SK-N-SH (cell line): Measurements from ENCODE around the gene SH3RF1. TPM values are rescaled to one million over a fixed set of nuclear protein-coding genes. Genes with fewer than 3 reads are reported as not detected.

Experiments
- CTCF ChIA-PET: fragments of 300-600, 350-600 bp; formaldehyde crosslinking; extraction: SDS; loops from one replicate; lab custom pipeline; 2021; lab: Yijun Ruan, JAX
- POLR2A ChIA-PET: fragments of 350-600 bp; sonication (Branson Sonifier 250); formaldehyde crosslinking; extraction: SDS; loops from one replicate; lab custom pipeline; 2020; ENCODE audit warnings: antibody characterized with exemption, inconsistent platforms; lab: Yijun Ruan, JAX
- DNase-seq: peaks from one replicate; pipeline ENCODE4 v3.0.0; 2012
- H2AFZ ChIP-seq: fragments of 200-600 bp; sonication (generic); 2 replicates; pipeline ENCODE4 v1.8.1; 2016; ENCODE audit warnings: antibody characterized with exemption, mild to moderate bottlenecking, low read depth
- H3F3A ChIP-seq: fragments of 200-600 bp; sonication (generic); replicated peaks from 2 replicates; pipeline ENCODE3; 2016; ENCODE audit warnings: antibody characterized with exemption, mild to moderate bottlenecking; ENCODE audit not compliant: insufficient read depth
- H3K27ac ChIP-seq, 2 experiments: fragments of 200-500 bp in 1 of 2; fragments of 200-600 bp in 1 of 2; sonication (Bioruptor generic) in 1 of 2; sonication (generic), shearing (Covaris generic) in 1 of 2; 2 replicates each; pipeline versions ENCODE4 v1.5.1 to v1.6.1; 2014 to 2016; ENCODE audit warnings: low read depth in 2 of 2, inconsistent platforms in 1 of 2, low read length in 1 of 2, mild to moderate bottlenecking in 1 of 2, mixed read lengths in 1 of 2
- H3K27me3 ChIP-seq: fragments of 200-600 bp; sonication (generic), shearing (Covaris generic); 2 replicates; pipeline ENCODE4 v1.6.1; 2016; ENCODE audit warnings: mixed run types; ENCODE audit not compliant: insufficient read depth
- H3K36me3 ChIP-seq, 2 experiments: fragments of 200-500 bp in 1 of 2; fragments of 200-600 bp in 1 of 2; sonication (Bioruptor generic) in 1 of 2; sonication (generic) in 1 of 2; replicated peaks in 1 of 2; 2 replicates each; pipeline versions ENCODE3 to v1.5.1; 2014 to 2016; ENCODE audit warnings: low read length in 1 of 2, mild to moderate bottlenecking in 1 of 2; ENCODE audit not compliant: insufficient read depth in 2 of 2, control insufficient read depth in 1 of 2
- H3K4me1 ChIP-seq, 2 experiments: fragments of 200-500 bp in 1 of 2; fragments of 200-600 bp in 1 of 2; sonication (Bioruptor generic) in 1 of 2; sonication (generic), shearing (Covaris generic) in 1 of 2; 2 replicates each; pipeline versions ENCODE4 v1.5.1 to v1.6.1; 2014 to 2016; ENCODE audit warnings: low read depth in 1 of 2, low read length in 1 of 2, mixed run types in 1 of 2; ENCODE audit not compliant: insufficient read depth in 2 of 2, control insufficient read depth in 1 of 2
- H3K4me2 ChIP-seq: fragments of 200-600 bp; sonication (generic), shearing (Covaris generic); 2 replicates; pipeline ENCODE4 v1.6.1; 2017; ENCODE audit warnings: mixed run types
- H3K4me3 ChIP-seq, 2 experiments: fragments of 200-500 bp in 1 of 2; fragments of 200-600 bp in 1 of 2; sonication (Bioruptor generic) in 1 of 2; sonication (generic), shearing (Covaris generic) in 1 of 2; 2 replicates each; pipeline versions ENCODE4 v1.5.1 to v1.8.1; 2014 to 2016; ENCODE audit warnings: low read depth in 2 of 2, inconsistent platforms in 1 of 2, low read length in 1 of 2, mild to moderate bottlenecking in 1 of 2, mixed read lengths in 1 of 2, moderate library complexity in 1 of 2
- H3K79me2 ChIP-seq: fragments of 200-600 bp; sonication (generic); 2 replicates; pipeline ENCODE4 v1.8.1; 2017; ENCODE audit warnings: mild to moderate bottlenecking; ENCODE audit not compliant: insufficient read depth
- H3K9ac ChIP-seq: fragments of 200-600 bp; sonication (generic); 2 replicates; pipeline ENCODE4 v1.6.1; 2017; ENCODE audit warnings: mixed run types
- H3K9me2 ChIP-seq: fragments of 200-600 bp; sonication (generic); 2 replicates; pipeline ENCODE4 v1.6.1; 2017; ENCODE audit warnings: mixed run types
- H3K9me3 ChIP-seq: fragments of 200-600 bp; sonication (generic); 2 replicates; pipeline ENCODE4 v1.6.1; 2017; ENCODE audit warnings: mixed run types, mild to moderate bottlenecking, moderate library complexity
- H4K20me1 ChIP-seq: fragments of 200-600 bp; sonication (generic); 2 replicates; pipeline ENCODE4 v1.6.1; 2017; ENCODE audit warnings: mild to moderate bottlenecking, mixed run types; ENCODE audit not compliant: insufficient read depth
- ELF1 ChIP-seq: IDR thresholded peaks from 2 replicates; pipeline ENCODE4 v1.4.0; 2012
- EZH2phosphoT487 ChIP-seq: fragments of 200-600 bp; sonication (generic); IDR thresholded peaks from 2 replicates; pipeline ENCODE4 v1.6.1; 2017; ENCODE audit warnings: low read depth, mixed run types, mild to moderate bottlenecking, antibody characterized with exemption, moderate library complexity, borderline replicate concordance
- FOSL2 ChIP-seq: IDR thresholded peaks from 2 replicates; pipeline ENCODE4 v1.4.0; 2012; ENCODE audit warnings: low read depth, mild to moderate bottlenecking, moderate library complexity, borderline replicate concordance
- FOXJ3 ChIP-seq: sonication (generic); formaldehyde crosslinking; IDR thresholded peaks from 2 replicates; pipeline ENCODE4 v1.5.1; 2020; ENCODE audit warnings: mild to moderate bottlenecking, missing genetic modification reagents
- GABPA ChIP-seq: IDR thresholded peaks from 2 replicates; pipeline ENCODE4 v1.4.0; 2012; ENCODE audit warnings: low read depth, mild to moderate bottlenecking
- MEF2A ChIP-seq: IDR thresholded peaks from 2 replicates; pipeline ENCODE4 v1.4.0; 2012; ENCODE audit warnings: low read depth, borderline replicate concordance
- NFIC ChIP-seq: IDR thresholded peaks from 2 replicates; pipeline ENCODE4 v1.4.0; 2012; ENCODE audit warnings: borderline replicate concordance
- NRF1 ChIP-seq: IDR thresholded peaks from 2 replicates; pipeline ENCODE4 v1.6.1; 2012; ENCODE audit warnings: low read depth, mild to moderate bottlenecking, low read length
- RAD21 ChIP-seq: IDR thresholded peaks from 2 replicates; pipeline ENCODE4 v1.6.1; 2012; ENCODE audit warnings: mild to moderate bottlenecking, low read length
- RCOR1 ChIP-seq: fragments of 150-350 bp; IDR thresholded peaks from 2 replicates; pipeline ENCODE4 v1.6.1; 2017; ENCODE audit warnings: antibody characterized with exemption, low read length
- RFX5 ChIP-seq: IDR thresholded peaks from 2 replicates; pipeline ENCODE4 v1.6.1; 2012; ENCODE audit warnings: mild to moderate bottlenecking, improper control_type of control experiment, low read length
- RXRA ChIP-seq: IDR thresholded peaks from 2 replicates; pipeline ENCODE4 v1.4.0; 2012; ENCODE audit warnings: low read depth, mild to moderate bottlenecking, borderline replicate concordance
- TAF1 ChIP-seq: IDR thresholded peaks from 2 replicates; pipeline ENCODE4 v1.6.1; 2012; ENCODE audit warnings: low read depth, mild to moderate bottlenecking, low read length, moderate library complexity, borderline replicate concordance
- YY1 ChIP-seq: IDR thresholded peaks from 2 replicates; pipeline ENCODE4 v1.4.0; 2012; ENCODE audit warnings: low read depth, mild to moderate bottlenecking
- WGBS: methylation state at CpG from one replicate; pipeline ENCODE4 v1.1.6; 2017; ENCODE audit warnings: low lambda C conversion rate; 5-methylcytosine and 5-hydroxymethylcytosine counted together
- polyA plus RNA-seq, 3 experiments: library from polyadenylated mRNA; depleted of rRNA; stranded (reverse); fragments of >200 nt; gene quantifications; 2 replicates each; pipeline ENCODE4 v1.2.3, GENCODE V29; 2012
- TF ChIP-seq, protein P1 (sequence below): fragments of 150-350 bp; IDR thresholded peaks from 2 replicates; pipeline ENCODE4 v1.6.1; 2016; ENCODE audit warnings: mild to moderate bottlenecking, low read depth, low read length
- TF ChIP-seq, protein P2 (sequence below): IDR thresholded peaks from 2 replicates; pipeline ENCODE4; 2012
- TF ChIP-seq, protein P3 (sequence below): IDR thresholded peaks from 2 replicates; pipeline ENCODE4 v1.4.0; 2012; ENCODE audit warnings: low read depth, borderline replicate concordance
- TF ChIP-seq, protein P4 (sequence below): IDR thresholded peaks from 2 replicates; pipeline ENCODE4 v1.6.1; 2012; ENCODE audit warnings: mild to moderate bottlenecking, low read depth, low read length, moderate library complexity

SH3RF1 gene
- polyA plus RNA-seq, 1 of the 3 experiments (the other 2 are of a cell fraction), result 22.0 TPM

DNA sequence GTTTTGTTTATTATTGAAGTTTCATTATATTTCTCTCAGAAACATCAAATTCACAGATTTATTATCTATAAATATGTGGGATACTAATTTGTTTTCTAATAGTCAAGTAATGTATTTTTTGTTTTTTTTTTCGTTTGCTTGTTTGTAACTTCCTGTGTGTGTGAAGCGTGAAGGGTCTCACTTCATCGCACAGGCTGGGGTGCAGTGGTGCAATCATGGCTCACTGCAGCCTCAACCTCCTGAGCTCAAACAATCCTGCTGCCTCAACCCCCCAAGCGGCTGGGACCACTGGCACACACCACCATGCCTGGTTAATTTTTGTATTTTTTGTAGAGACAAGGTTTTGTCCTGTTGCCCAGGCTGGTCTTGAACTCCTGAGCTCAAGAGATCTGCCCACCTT lies 55.1 kb downstream of the SH3RF1 start:
- H3K9me3 ChIP-seq, result no peaks in the 10 kb centered on the region; the same call in 1 of the 2 replicates
- no peaks in the 10 kb centered on the region for H3K9me2 ChIP-seq
- peaks cover 9% of the 10 kb centered on the region for H3F3A ChIP-seq
- peaks cover 0 to 14% of the 10 kb centered on the region in 2 experiments; a peak in 2 of 4 replicates for H3K4me1 ChIP-seq
- WGBS, result 90% methylated on average over 4 of the region's 4 CpGs
- POLR2A ChIA-PET, result no interaction called here
- no peak overlapping the region for H3K27ac ChIP-seq
- CTCF ChIA-PET, result interaction anchor here (0.9 kb wide), 1 partner anchor 13 kb away, joined by 4 read pairs; no protein-coding TSS in a partner anchor
- H2AFZ ChIP-seq, result no peak overlapping the region
- no peak overlapping the region for H3K4me3 ChIP-seq
- H3K9ac ChIP-seq, result no peak overlapping the region
- peaks cover 0 to 55% of the 10 kb centered on the region in 2 experiments for H3K36me3 ChIP-seq
- TF ChIP-seq GABPA, result no peak
- TF ChIP-seq FOSL2, result no peak
- TF ChIP-seq FOXJ3 (CRISPR knock-in tag), result no peak
- TF ChIP-seq MEF2A, result no peak
- TF ChIP-seq EZH2phosphoT487, result no peak
- TF ChIP-seq TAF1, result no peak
- TF ChIP-seq RCOR1, result no peak
- TF ChIP-seq, protein P1, sequence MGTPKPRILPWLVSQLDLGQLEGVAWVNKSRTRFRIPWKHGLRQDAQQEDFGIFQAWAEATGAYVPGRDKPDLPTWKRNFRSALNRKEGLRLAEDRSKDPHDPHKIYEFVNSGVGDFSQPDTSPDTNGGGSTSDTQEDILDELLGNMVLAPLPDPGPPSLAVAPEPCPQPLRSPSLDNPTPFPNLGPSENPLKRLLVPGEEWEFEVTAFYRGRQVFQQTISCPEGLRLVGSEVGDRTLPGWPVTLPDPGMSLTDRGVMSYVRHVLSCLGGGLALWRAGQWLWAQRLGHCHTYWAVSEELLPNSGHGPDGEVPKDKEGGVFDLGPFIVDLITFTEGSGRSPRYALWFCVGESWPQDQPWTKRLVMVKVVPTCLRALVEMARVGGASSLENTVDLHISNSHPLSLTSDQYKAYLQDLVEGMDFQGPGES, result no peak
- TF ChIP-seq NFIC, result no peak
- no peak for TF ChIP-seq RFX5
- TF ChIP-seq YY1, result no peak
- TF ChIP-seq NRF1, result no peak
- no peak for TF ChIP-seq RXRA
- TF ChIP-seq, protein P2, sequence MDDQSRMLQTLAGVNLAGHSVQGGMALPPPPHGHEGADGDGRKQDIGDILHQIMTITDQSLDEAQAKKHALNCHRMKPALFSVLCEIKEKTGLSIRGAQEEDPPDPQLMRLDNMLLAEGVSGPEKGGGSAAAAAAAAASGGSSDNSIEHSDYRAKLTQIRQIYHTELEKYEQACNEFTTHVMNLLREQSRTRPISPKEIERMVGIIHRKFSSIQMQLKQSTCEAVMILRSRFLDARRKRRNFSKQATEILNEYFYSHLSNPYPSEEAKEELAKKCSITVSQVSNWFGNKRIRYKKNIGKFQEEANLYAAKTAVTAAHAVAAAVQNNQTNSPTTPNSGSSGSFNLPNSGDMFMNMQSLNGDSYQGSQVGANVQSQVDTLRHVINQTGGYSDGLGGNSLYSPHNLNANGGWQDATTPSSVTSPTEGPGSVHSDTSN, result no peak
- TF ChIP-seq, protein P3, sequence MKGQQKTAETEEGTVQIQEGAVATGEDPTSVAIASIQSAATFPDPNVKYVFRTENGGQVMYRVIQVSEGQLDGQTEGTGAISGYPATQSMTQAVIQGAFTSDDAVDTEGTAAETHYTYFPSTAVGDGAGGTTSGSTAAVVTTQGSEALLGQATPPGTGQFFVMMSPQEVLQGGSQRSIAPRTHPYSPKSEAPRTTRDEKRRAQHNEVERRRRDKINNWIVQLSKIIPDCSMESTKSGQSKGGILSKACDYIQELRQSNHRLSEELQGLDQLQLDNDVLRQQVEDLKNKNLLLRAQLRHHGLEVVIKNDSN, result no peak
- TF ChIP-seq, protein P4, sequence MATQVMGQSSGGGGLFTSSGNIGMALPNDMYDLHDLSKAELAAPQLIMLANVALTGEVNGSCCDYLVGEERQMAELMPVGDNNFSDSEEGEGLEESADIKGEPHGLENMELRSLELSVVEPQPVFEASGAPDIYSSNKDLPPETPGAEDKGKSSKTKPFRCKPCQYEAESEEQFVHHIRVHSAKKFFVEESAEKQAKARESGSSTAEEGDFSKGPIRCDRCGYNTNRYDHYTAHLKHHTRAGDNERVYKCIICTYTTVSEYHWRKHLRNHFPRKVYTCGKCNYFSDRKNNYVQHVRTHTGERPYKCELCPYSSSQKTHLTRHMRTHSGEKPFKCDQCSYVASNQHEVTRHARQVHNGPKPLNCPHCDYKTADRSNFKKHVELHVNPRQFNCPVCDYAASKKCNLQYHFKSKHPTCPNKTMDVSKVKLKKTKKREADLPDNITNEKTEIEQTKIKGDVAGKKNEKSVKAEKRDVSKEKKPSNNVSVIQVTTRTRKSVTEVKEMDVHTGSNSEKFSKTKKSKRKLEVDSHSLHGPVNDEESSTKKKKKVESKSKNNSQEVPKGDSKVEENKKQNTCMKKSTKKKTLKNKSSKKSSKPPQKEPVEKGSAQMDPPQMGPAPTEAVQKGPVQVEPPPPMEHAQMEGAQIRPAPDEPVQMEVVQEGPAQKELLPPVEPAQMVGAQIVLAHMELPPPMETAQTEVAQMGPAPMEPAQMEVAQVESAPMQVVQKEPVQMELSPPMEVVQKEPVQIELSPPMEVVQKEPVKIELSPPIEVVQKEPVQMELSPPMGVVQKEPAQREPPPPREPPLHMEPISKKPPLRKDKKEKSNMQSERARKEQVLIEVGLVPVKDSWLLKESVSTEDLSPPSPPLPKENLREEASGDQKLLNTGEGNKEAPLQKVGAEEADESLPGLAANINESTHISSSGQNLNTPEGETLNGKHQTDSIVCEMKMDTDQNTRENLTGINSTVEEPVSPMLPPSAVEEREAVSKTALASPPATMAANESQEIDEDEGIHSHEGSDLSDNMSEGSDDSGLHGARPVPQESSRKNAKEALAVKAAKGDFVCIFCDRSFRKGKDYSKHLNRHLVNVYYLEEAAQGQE, result no peak
- no peak for TF ChIP-seq ELF1
- TF ChIP-seq RAD21, result no peak
- peaks cover 97% of the 10 kb centered on the region for H3K79me2 ChIP-seq
- no peaks in the 10 kb centered on the region for H3K27me3 ChIP-seq
- no peak overlapping the region for H3K4me2 ChIP-seq
- no peak for DNase-seq
- H4K20me1 ChIP-seq, result peaks cover 17% of the 10 kb centered on the region; the same call in 1 of the 2 replicates
